Measurements from ENCODE around the gene PPP2R3A. TPM values are rescaled to one million over a fixed set of nuclear protein-coding genes. Genes with fewer than 3 reads are reported as not detected.

Gene PPP2R3A
- total RNA-seq, 1 donor from 2014 or later: 16.5 TPM

DNA sequence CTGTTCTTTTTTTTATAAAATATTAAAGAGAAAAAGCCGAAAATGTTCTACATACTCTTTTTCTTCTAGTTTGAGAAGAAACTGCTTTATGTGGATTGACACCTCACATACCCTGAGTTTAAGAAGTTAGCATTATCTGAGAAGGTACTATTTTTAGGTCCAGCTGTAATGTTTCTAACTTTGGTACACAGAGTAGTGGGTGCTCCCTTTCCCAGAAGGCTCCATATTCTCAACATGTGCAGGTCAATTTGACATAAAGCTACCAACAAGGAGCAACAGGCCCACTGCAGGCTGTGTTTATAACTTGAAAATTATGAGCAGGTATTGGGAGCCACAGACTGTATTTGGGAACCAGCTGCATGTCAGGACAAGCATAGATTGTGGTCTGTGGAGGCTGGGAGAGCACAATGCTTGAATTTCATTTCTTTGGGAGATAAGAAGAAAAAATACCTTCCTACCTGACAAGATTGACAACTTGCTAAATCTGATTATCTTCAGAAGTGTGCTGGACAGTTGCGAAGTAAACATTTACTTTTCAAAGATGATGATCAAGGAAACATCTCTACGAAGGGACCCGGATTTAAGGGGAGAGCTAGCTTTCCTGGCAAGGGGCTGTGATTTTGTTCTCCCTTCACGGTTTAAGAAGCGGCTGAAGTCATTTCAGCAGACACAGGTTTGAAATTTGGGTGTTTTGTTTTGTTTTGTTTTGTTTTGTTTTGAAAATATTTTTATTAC lies 57.2 kb downstream of the PPP2R3A start:
- no peak for DNase-seq (ENCODE audit: extremely low spot score, unreplicated experiment)
- Mint-ChIP-seq H3K4me3 (no peak overlapping the region), H3K27me3 (no peaks in the 10 kb centered on the region), H3K27ac (no peak overlapping the region), H3K4me1 (ENCODE audit: unreplicated experiment) (peaks cover 9% of the 10 kb centered on the region), H3K9me3 (no peaks in the 10 kb centered on the region), H3K36me3 (peaks cover 7% of the 10 kb centered on the region)
- TF ChIP-seq, protein P1, sequence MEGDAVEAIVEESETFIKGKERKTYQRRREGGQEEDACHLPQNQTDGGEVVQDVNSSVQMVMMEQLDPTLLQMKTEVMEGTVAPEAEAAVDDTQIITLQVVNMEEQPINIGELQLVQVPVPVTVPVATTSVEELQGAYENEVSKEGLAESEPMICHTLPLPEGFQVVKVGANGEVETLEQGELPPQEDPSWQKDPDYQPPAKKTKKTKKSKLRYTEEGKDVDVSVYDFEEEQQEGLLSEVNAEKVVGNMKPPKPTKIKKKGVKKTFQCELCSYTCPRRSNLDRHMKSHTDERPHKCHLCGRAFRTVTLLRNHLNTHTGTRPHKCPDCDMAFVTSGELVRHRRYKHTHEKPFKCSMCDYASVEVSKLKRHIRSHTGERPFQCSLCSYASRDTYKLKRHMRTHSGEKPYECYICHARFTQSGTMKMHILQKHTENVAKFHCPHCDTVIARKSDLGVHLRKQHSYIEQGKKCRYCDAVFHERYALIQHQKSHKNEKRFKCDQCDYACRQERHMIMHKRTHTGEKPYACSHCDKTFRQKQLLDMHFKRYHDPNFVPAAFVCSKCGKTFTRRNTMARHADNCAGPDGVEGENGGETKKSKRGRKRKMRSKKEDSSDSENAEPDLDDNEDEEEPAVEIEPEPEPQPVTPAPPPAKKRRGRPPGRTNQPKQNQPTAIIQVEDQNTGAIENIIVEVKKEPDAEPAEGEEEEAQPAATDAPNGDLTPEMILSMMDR (conservative IDR thresholded peaks at IDR 0.05): no peak

DNA sequence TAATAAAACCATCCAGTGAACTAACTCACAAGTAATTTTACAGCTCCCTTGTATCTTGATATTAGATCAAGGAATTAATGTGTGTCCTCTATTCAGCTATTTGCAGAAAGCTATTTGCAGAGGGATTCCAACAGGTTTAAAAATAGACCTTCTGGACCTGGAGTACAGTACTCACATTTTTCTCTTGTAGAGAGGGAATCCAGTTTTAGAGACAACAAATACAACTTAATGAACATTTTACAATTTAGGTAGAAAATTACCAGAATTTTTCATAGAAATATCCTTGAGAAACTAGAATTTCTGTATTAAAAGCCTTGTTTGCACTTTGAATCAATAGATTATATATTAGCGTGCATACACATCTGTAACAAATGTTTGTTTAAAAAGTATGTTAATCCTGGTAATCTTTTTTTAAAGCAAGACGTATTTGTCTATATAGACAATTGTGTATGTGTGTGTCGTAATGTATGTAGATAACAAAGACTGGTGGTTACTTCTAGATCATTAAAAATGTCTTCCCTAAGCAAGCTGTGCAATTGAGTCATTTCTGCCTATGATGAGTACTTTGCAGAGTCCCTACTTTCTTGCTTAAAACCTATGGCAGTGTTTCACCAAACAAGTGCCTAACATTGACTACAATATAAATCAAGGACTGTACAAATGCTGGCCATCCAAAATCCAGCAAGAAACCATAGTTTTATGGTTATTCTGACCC lies 57.9 kb downstream of the PPP2R3A start:
- H3K4me3 Mint-ChIP-seq: no peak overlapping the region
- H3K9me3 Mint-ChIP-seq: no peaks in the 10 kb centered on the region
- no peak for DNase-seq (ENCODE audit: extremely low spot score, unreplicated experiment)
- H3K4me1 Mint-ChIP-seq (ENCODE audit: unreplicated experiment): peaks cover 9% of the 10 kb centered on the region
- H3K27ac Mint-ChIP-seq: no peak overlapping the region
- H3K36me3 Mint-ChIP-seq: peaks cover 13% of the 10 kb centered on the region
- TF ChIP-seq, protein P1 (conservative IDR thresholded peaks at IDR 0.05): no peak
- no peaks in the 10 kb centered on the region for H3K27me3 Mint-ChIP-seq

DNA sequence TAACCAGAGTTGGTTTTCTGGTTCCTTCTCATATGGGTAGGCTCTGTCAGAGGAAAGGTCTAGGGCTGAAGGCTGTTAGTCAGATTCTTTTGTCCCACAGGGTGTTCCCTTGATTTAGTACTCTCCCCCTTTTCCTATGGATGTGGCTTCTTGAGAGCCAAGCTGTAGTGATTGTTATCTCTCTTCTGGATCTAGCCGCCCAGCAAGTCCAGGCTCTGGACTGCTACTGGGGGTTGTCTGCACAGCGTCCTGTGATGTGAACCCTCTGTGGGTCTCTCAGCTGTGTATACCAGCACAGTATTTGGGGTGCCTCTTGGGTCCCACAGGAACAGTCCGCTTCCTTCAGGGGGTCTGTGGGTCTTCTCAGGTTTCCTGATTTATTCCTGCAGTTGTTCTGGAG lies 70.8 kb downstream of the PPP2R3A start:
- no peak for DNase-seq (ENCODE audit: extremely low spot score, unreplicated experiment)
- TF ChIP-seq, protein P1 (conservative IDR thresholded peaks at IDR 0.05): no peak
- Mint-ChIP-seq H3K4me1 (ENCODE audit: unreplicated experiment) (no peaks in the 10 kb centered on the region), H3K4me3 (no peak overlapping the region), H3K27ac (no peak overlapping the region), H3K9me3 (peaks cover 15% of the 10 kb centered on the region), H3K36me3 (peaks cover 48% of the 10 kb centered on the region), H3K27me3 (no peaks in the 10 kb centered on the region)

DNA sequence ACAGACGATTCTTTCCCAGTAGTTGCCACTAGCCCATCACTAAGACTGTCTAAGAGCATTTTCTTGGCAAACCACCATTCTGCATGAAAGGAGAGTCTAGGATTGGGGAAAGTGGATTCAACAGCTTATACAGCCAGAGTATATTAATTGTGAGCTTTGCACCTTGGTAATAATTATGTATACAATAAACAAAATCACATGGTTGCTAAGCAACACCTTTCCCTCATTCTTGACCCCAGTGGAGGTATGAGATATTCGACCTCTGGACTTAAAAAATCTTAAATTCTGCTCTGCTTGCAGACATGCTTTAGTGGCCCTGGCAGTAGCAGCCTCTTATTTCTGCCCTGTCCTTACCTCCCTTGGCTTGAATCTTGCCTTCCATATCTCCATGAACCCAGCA lies 73.1 kb downstream of the PPP2R3A start:
- TF ChIP-seq, protein P1 (conservative IDR thresholded peaks at IDR 0.05): no peak
- Mint-ChIP-seq H3K4me1 (ENCODE audit: unreplicated experiment) (no peaks in the 10 kb centered on the region), H3K9me3 (peaks cover 5% of the 10 kb centered on the region), H3K27me3 (no peaks in the 10 kb centered on the region), H3K27ac (no peak overlapping the region), H3K4me3 (no peak overlapping the region), H3K36me3 (peaks cover 33% of the 10 kb centered on the region)
- no peak for DNase-seq (ENCODE audit: extremely low spot score, unreplicated experiment)

DNA sequence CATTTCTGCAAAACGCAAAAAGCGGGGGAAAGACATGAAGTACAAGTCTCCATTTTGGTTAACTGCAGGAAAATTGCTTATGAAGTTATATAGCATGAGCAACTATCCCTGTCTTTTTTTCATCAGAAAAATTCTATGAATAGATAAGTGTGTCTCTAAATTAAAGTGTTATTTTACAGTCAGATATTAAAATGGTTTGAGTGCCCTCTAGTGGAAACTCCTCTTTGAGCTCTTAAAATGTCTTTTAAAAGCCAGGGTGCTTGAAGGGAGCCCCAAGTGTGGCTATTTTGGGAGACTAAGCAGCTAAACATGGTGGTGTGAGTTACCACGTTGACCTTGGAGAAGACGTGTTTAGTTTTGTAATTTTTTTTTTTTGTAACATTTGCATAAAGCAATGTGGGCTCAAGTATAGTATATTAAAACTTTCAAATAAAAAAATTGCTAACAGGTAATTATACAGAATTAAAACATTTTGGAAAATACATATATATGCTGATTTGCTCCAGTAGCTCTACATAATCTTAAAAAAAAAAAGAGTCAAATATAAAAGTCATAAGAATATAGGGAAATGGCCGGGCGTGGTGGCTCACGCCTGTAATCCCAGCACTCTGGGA lies 77.2 kb downstream of the PPP2R3A start:
- H3K36me3 Mint-ChIP-seq: peaks cover 26% of the 10 kb centered on the region
- TF ChIP-seq, protein P1 (conservative IDR thresholded peaks at IDR 0.05): peak; percentile 82
- no peak for DNase-seq (ENCODE audit: extremely low spot score, unreplicated experiment)
- no peak overlapping the region for H3K4me3 Mint-ChIP-seq
- no peaks in the 10 kb centered on the region for H3K9me3 Mint-ChIP-seq
- H3K27ac Mint-ChIP-seq: no peak overlapping the region
- H3K27me3 Mint-ChIP-seq: no peaks in the 10 kb centered on the region
- H3K4me1 Mint-ChIP-seq (ENCODE audit: unreplicated experiment): no peaks in the 10 kb centered on the region

Measured in type B pancreatic cell (in vitro differentiated cells).